Upper lobe of left lung (tissue), 4 donors: ENCODE measurements around the gene OSBPL7.

ENCODE experiments used
- CTCF ChIP-seq, 6 experiments: fragments of 450-650 bp in 4 of 6; fragments of 200-600 bp in 2 of 6; sonication (generic) in 2 of 6; IDR thresholded peaks; one replicate each; pipeline ENCODE4 v1.5.1; 2016 to 2019; ENCODE audit warnings: antibody characterized with exemption in 6 of 6
- EP300 ChIP-seq, 4 donors: sonication (generic); formaldehyde crosslinking; IDR thresholded peaks; one replicate each; pipeline ENCODE4 v1.5.1; 2017; ENCODE audit warnings: antibody characterized with exemption in 4 of 4, control low read depth in 2 of 4
- POLR2A ChIP-seq, 4 donors: fragments of 450-650 bp; IDR thresholded peaks; one replicate each; pipeline ENCODE4 v1.5.1; 2016 to 2017; ENCODE audit warnings: antibody characterized with exemption in 4 of 4, mild to moderate bottlenecking in 2 of 4
- POLR2AphosphoS5 ChIP-seq, 2 donors: sonication (generic); formaldehyde crosslinking; IDR thresholded peaks; one replicate each; pipeline ENCODE4 v1.5.1; 2017; ENCODE audit warnings: antibody characterized with exemption in 2 of 2

GRCh38 chr17:47760409-47761140 is 61.0 kb downstream of the OSBPL7 start:
- TF ChIP-seq CTCF (IDR thresholded peaks at IDR 0.05) (no peak), POLR2A (IDR thresholded peaks at IDR 0.05) (no peak), POLR2AphosphoS5 (IDR thresholded peaks at IDR 0.05) (no peak), EP300 (IDR thresholded peaks at IDR 0.05) (no peak)
